Hepatic stellate cell (primary cell): ENCODE data around the gene IFRD2.
"Not testable (repeated sequence)": the region's sequence is repeated elsewhere in the genome, so short reads cannot be mapped to it uniquely, and the experiment has no call there.

Experiments used
- DNase-seq: peaks from one replicate; pipeline ENCODE4 v3.0.0; 2011; ENCODE audit warnings: low spot score

IFRD2 gene

DNA sequence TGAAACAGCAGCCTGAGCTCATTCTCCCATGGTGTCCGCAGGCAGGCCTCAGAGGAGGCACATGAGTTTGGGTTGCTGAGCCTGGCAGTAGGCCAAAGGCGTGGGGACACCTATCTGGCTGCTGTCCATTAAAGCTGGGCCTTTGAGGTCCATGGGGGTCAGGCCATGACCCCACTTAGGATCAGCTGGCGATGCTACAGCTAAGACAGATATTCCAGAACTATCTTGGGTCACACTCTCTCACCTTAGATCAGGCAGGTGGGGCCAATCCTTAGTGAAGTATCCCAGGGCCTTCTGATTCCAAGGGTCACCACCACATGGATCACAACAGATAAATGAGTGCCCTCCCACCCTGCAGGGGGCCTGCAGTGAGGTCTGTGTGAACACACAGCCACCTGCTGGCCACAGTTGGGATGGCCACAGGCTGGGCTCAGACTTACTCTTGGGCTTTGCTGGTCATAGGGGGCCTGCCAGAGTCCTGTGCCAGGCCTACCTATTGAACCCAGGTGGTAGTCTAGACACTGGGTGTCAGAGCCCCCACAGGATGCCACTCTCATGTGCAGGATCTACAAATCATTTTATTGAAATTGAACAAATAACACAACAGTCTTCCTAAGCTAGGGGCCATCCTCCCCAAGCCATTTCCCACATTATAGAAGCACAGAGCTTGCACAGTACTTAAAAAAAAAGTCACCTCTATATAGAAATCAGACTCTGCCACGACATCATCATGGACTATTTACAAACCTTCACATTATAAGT lies 32.3 kb upstream of the IFRD2 start:
- peak; percentile 81 for DNase-seq

DNA sequence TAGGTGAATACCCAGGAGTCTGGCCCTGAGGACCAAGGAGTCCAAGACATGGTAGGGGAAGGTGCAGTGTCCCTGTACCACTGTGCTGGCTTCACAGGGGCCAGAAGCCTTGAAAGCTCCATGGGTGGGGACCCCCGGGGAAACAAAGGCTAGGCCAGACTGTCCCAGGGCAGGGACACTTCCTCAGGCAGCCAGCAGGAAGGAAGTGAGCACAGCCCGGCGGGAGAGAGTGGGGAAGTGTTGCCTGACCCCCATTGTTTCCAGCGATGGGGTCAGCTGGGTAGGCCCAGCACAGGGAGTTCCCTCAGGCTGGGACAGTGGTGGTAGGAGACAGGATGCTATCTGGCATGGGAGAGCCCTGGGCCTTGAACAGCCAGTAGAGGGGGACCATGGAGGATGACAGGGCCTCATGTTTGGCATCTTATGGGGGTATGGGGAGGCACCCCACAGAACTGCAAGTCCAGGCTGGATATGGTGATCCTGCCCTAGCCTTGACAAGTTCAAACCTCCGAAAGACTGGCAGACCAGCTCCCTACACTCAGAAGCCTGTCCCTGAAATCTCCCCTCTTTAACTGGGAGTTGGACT lies 31.5 kb upstream of the IFRD2 start:
- DNase-seq: no peak

DNA sequence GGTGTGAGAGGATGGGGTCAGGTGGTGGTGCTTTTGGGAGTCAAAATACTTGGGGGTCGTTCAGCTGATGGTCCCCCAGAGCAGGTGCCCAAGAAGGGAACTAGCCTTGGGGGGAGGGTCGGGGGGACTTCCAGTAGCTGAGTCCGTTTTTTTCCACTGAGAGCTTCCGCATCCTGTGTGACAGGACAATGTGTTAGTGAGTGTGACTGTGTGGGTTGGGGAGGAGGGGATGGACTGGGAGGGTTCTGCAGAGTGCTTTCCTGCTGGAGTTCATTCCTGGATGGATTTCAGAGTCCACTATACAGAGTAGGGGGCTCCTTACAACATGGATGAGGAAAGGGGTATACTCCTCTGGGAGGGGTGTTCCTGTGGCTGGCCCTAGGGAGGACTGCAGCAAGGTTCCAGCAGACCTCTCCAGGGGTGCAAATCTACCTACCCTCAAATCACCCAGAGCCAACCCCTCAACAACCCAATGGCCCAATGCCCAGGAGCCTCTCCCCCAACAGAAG lies 30.9 kb upstream of the IFRD2 start:
- DNase-seq: no peak

DNA sequence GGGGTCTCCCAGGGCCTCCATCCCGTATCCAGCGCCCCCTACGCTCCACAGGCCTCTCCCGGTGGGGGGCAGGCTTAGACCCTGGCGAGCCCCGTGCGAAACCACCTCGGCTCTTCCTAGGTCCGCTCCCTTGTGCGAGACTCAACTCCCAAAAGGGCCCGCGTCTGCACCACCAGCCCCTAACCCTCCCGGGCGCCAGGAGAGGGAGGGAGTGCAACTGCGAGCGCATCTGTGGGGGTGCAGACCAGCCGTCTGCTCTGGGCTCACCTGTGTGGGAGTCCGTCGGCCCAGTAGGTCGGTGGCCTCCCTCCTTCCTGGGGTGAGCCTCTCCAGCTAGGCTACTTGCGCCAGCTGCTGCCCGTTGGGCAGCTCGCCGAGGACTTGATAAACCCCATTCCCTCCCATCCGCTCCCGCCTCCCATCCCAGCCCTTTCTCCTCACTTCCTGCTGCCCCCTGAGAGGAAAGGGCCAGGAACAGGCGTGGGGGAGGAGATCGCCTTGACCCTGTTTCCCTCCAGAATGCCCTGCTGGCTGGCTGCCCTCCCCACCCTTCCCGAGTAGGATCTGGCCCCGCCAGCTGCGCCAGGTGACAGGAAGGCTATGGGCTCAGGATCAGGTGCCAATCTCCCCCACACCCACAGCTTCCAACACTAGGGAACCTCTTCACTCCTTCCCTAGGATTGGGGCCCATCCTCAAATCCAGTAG lies 30.3 kb upstream of the IFRD2 start, which contains the start of gene HYAL2:
TSS of gene HYAL2 (minus strand) at position 360 of the 706 bp plus-strand sequence. CDS start 2,256 bp downstream, outside the sequence.
- DNase-seq: no peak

DNA sequence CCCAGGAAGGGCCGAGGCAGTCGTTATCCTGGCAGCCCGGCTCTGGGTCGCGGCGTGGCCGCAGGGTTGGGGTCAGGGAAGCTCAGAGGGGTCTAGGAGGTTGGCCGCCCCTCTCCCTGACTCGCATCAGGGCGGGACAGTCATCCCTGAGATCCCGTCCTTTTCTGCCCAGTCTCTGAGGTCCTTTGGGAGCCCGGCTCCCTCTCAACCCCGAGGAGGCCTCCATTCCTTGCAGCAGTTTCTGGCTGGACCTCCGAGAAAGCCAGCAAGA lies 29.8 kb upstream of the IFRD2 start:
- no peak for DNase-seq

DNA sequence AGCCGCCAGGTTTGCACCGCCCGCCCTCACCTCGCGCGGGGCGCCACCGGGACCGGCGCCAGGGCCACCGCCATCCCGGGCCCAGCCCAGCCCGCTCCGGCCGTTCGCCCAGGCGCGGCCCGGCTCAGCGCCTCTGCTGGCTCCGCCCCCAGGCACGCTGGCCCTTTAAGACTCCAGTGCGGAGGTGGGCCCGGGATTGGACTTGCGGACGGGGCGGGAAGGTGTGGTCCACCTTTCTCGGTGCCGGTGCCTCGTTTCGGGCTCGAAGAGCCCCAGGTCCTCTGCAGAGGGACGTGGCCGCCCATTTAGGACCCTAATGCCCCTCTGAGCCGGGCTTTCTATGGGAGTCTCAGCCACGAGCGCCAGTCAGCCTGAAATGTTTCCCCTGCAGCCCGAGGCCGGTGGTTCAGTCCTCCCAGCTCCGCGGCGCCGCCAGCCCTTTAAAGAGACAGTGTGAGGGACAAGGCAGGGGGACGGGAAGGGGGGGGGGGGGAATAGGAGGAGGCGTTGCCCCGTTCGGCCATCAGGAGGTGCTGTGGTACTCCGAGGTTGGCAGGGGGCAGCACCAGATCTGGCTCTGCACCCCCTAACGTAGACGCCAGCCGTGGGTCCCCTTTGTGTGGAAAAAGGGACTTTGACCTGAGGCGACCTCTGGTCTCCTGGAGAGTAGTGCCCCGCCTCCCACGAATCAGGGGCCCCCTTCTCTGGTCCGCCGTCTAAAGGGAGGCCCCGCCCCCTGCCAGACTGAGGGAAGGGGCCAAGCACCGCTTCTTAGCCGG lies 29.3 kb upstream of the IFRD2 start:
- DNase-seq: peak; percentile 96

DNA sequence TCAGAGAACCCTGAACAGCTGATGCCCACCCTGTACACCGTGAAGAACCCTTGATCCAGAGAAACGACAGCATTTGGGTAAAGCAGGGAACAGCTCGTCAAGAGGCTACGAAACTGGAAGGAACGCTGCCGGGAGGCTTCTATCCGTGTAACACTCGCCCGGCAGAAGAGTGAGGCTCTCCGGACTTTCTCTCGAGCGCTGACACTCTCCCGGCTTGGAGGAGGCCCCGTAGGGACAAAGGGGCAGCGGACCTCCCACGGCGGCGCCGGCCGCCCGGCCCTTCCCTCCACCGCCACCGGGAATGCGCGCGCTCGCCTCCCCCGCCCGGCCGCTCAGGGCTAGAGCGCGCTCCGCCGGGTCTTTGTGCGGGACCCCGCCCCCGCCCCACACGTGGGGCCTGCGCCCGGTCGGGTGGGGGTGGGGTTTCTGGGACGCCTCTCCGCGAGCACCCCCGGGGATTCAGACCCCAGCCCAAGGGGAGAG lies 28.7 kb upstream of the IFRD2 start:
- DNase-seq: peak; percentile 79

DNA sequence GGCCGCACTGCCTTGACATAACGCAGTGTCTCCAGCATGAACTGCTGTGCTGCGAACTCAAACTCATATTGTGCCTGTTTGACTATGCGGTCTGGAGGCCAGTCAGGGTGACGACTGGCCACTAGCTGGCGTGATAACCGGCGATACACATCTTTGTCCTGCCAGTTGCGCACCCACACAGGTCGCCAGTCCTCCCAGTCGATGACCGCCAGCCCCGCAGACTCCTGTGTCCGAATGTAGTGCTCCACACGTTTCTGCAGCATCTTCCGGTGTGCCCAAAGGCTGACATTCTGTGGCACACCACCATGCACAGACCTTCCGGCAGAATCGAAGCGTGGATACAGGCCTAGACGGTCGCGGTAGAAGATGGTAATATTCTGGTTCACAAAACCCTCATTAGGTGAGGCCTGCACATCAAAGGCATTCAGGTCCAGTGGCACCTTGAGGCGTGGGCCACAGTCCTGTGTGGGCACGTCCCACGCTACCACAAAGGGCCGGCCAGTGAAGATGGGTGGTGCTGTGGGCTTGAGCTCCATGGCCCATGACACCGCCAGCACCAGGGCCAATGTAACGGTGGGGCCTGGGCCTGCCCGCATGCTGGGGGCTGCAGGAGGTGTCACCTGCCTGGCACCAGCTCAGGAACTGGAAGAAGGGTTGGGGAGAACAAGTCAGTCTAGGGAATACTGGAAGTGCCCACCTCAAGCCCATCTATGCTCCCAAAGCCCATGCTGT lies 27.8 kb upstream of the IFRD2 start:
- no peak for DNase-seq

DNA sequence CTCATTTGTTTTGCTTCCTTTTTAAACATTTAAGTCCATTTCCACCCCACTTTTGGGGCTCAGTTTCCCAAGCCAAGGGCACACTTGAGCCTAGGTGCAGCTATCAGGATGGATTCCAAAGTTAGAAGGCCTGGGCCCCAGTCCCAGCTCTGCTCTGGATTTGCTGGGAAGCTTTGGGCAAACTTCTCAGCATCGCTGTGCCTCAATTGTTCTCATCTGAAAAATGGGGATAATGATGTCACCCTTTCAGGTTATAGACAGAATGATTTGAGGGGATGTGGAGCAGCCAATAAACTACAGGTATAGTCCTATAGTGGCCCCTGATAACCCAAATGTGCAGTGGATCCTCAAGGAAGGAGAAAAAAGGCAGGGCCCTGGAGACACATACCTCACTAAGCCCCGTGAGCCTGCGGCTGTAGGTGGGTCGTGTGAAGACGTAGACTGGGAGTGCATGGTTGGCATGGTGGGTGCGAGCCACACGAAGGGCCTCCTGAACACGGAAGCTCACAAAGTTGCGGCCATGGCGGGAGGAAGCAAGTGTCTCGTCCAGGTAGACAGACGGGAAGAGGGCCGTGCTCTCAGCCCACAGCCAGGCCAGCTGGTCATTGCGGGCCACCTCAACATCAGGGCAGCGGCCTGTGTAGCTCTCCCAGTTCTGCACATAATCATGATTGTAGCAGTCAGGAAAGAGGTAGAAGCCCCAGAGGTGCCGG lies 27.1 kb upstream of the IFRD2 start:
- no peak for DNase-seq

DNA sequence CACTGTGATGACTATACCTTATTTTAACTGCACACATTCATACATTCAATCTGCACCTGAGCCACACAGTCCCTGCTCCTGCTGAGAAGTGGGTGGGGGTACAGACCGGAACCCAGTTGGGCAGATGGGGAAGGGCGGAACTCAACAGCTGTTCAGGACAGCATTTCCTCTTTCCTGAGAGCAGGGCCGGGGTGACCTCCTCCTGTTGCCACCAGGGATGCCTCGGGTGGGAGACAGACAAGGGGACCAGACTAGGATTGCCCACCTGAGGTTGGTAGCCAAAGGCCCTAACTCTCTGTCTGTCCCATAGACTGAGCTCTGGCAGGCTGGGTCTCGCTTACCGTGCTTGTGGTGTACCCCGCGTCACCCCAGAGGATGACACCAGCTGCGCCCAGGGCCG lies 26.4 kb upstream of the IFRD2 start:
- no peak for DNase-seq

DNA sequence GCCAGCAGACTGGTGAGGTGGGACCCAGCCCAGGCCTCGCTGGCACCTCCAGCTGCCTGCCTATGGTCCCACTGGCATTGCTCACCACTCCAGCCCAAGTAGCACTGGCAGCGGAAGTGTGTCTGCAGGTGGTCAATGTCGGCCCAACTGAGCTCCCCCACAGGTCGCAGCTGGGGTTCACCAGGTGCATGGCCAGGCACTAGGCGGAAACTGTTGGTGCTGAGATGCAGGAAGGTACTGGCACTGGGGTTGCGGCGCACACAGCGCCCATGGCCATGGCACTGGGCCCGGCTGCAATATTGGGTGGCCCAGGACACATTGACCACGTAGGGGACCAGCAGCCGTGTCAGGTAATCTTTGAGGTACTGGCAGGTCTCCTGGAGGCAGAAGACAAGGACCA lies 25.9 kb upstream of the IFRD2 start:
- DNase-seq: no peak

DNA sequence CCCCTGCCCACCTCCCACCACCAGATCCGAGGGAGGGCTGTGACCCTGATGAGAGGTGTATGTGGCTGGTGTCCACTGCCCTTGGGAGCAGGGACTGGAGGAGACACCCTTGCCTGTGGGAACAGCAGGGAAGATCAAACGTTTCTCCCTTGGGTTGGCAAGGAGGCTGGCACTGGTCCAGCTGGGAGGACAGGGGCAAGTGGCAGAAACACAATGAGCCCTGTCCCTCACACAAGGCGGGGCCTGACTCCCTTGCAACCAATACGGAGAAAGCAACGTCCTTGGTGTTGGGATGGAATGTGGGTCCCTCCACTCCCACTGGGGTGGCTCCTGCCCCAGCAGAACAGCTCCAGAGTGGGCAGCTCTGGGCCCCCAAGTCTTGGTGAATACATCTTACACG lies 25.1 kb upstream of the IFRD2 start:
- DNase-seq: no peak

DNA sequence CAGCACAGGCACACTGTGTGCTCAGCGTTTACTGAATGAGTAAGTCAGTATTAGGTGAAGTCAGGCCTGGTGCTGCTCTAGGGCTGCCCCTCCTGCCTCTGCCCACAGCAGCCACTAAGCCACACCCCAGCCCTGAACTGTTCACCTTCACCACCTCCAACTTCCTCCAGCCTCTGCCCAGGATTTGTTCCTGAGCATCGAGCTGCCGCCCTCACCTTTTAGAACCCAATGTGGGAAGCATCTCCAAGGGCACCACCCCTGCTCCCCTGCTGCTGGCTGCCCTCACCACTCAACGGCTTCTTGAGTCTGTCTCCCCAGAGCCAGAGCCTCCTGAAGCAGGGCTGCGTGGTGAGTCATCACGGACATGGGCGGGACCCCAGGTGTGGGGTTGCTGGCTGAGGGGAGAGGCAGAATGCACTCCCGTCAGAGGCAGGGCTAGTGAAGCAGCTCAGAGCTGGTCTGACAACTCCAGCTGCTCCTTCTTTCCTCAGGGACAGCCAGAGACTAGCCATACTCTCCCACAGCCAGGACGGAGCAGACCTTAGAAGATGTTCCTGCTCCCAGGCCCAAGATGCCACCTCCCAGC lies 24.5 kb upstream of the IFRD2 start:
- DNase-seq: no peak

DNA sequence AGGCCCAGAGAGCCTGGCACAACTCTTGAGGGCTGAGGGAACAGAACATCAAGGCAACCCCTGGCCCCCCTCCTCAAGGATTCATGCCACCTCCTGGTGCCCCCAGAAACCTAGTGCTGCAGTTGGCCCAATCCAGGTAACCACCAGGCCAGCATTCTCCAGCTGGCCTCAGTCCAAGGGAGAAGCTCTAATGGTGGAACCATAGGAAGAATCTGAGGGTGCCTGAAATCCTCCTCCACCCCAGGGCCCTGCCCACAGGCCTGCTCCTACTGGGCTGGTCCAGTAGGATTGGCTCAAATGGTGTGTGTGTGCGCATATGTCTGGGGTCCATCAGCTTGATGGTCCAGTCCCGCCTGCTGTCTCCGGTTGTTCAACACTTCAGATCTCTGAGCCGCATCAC lies 22.6 kb upstream of the IFRD2 start:
- DNase-seq: no peak

DNA sequence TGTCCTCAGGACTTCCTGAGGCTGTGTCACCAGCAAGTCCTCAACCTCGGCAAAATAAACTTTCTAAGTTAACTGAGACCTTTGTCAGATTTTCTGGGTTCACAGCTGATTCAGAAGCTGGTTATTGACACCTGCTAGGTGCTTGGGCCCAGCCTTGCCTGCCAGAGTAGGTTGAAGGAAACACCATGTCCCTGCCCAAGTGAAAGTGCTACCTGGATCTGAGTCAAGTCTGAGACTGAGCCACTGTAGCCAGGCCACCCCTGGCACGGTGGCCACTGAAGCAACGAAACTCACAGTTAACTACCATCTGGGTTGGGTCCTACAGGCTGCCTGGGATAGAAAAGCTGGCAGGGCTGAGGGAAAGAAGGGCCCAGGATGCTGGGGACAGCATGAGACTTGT lies 22.1 kb upstream of the IFRD2 start:
- DNase-seq: no peak

DNA sequence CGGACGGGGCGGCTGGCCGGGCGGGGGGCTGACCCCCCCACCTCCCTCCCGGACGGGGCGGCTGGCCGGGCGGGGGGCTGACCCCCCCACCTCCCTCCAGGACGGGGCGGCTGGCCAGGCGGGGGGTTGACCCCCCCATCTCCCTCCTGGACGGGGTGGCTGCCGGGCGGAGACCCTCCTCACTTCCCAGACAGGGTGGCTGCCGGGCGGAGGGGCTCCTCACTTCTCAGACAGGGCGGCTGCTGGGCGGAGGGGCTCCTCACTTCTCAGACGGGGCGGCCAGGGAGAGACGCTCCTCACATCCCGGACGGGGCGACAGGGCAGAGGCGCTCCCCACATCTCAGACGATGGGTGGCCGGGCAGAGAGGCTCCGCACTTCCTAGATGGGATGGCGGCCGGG lies 19.8 kb upstream of the IFRD2 start:
- not testable (repeated sequence) for DNase-seq

DNA sequence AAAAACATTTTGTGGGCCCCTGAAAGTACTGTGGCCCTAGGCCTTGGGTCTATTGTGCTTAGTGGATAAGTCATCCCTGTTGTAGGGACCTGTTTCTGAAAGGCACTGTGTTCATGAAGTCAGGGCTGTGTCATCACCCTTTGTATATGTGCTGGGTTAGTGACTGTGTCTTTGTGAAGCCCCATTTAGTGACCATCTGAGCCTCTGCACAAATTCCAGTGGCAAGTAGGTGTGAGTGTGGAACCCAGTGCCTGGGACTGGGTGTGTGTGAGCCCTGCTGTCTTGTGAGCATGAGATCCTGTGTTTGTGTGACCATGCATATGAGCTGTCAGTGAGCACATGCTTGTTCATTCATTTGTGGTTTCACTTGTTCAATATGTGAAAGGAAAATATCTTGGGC lies 12.4 kb upstream of the IFRD2 start:
- DNase-seq: no peak

DNA sequence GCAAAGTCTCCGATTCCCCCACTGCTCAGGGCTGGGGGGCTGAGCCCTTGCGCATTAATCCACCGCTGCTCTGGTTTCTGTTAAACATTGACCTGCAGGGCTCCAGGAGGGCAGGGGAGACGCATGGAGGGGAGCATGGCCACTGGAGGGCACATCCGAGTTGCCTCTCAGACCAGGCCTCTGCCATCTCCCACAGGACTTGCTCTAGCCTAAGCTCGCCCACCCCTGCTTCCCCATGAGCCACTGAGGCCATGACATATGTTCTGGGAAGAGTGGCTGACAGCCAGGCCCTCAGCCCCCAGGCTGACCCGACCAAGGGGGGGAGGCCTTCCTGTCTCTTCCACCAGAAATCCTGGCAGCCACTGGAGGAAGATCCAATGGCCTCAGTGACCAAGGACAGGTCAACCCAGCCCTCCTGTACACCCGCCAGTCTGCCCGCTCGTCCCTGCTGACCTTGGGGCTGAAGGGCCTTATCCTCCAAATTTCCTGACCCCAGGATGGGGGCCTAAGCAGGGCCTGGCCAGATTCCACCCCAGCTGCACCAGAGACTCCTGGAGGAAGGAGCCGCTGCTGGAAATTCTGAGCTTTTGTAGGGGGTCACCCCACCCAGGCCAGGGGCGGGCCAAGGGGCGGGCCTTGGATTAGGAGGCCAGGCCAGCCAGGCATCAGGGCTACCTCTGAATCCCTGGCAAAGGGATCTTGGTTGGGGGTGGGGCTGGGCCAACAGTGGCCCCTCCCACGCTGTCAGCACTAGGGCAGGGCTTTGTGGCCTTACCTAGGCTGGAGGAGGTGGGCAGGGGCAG lies 11.0 kb upstream of the IFRD2 start, which contains the start of gene HYAL1:
TSS of gene HYAL1 (minus strand) at position 562 of the 803 bp plus-strand sequence. CDS start 618 bp downstream, outside the sequence.
- no peak for DNase-seq
